ENCODE measurements around the gene FGGY. TPM values are rescaled to one million over a fixed set of nuclear protein-coding genes. Genes with fewer than 3 reads are reported as not detected.

The FGGY gene
- polyA plus RNA-seq, 4 donors = 5.7 to 24.3 (median 20.8) TPM

DNA sequence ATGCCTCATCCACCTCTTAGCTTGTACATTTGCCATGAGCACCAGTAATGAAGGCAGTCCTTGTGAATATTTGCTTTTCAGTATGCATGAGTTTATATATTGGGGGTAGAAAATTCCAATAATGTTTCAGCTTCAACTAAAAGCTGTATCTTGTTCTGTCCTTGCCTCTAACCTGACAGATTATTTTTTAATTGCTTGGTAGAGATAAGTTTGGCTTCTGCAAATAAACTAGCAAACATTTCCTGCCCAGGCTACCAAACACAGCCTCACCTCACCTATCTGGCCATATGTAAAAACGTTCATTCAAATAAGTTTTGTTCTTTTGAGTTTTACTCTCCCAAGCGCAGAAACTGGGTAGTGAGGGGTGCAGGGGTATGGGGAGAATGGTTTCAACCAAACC is 442.2 kb downstream of the FGGY start:
- no peak for DNase-seq (ENCODE audit: low read depth in 4 of 4, low spot score in 3 of 4)

DNA sequence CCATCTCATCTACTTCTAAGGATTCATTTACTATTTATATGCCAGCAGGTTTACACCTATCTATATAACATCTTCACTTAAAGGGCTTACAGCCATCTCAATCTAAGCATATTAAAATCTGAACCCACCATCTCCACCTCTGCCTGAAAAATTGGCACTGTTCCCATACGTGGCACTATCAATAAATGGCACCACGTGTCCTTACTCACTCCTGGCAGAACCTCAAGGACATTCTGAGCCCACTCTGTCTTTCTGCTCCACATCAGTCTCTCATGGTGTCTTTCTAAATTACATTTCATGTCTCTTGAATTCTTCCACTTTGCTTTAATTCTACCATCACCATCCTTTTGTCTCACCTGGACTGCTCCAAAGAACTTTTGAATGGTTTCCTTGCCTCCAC is 445.6 kb downstream of the FGGY start:
- no peak for DNase-seq (ENCODE audit: low read depth in 4 of 4, low spot score in 3 of 4)

DNA sequence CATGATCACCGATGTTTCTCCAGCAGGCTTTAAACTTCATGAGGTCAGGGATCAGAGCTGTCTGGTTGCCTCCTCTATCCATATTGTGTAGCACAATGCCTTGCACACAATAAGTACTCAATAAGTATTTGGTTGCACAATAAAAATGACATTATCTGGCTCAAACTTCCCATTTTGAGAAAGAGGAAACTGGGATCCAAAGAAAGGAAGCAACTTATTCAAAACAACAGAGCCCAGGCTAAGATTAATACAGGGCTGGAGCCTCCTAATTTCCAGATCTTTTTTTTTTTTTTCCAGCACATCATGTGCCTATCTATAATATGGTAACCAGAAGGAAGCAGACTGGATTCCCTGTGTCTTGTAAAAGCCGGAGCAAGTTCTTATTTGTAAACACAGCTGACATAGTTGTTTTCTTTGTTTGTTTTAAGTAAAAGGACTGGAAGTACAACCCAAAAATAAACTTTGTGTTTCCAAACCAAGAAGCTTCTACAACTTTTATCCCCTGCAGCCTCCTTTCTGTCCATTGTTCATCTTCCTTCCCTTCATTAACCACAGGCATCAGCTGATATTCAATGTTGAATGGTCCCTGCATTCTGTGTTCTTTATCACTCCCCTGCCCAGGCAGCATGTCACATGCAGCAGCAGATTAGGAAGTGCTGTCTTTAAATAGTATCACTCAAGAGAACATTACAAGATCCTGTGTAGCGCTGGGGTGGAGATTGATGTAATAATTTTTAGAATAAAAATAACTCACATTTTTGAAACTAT is 446.6 kb downstream of the FGGY start:
- DNase-seq (ENCODE audit: low read depth in 4 of 4, low spot score in 3 of 4) = no peak

DNA sequence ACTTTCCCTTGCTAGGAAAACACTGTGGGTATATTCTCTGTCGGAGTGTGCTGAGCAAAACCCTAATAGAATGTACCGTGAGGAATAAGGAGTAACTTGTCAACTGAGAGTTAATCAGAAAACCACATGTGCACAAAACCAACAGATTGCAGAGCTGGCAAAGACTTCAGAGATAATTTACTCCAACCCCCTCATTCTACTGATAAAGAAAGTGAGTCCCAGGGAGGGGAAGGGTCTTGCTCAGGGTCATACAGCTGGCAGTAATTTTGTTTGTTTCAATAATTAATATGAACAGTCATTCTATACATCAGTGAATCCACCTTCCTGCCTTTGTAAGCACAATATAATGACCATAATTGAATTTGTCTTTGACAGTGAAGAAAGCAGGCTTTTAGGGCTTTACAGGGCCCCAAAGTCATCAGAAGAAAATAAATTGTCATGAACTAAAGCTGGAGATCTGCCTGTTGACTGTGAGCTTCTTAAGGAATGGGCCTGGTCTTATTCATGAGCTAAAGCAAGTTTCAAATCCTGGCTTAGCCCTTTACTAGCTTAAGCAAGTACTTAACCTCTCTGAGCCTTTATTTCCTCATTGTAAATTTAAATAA is 450.6 kb downstream of the FGGY start:
- no peak for DNase-seq (ENCODE audit: low read depth in 4 of 4, low spot score in 3 of 4)

DNA sequence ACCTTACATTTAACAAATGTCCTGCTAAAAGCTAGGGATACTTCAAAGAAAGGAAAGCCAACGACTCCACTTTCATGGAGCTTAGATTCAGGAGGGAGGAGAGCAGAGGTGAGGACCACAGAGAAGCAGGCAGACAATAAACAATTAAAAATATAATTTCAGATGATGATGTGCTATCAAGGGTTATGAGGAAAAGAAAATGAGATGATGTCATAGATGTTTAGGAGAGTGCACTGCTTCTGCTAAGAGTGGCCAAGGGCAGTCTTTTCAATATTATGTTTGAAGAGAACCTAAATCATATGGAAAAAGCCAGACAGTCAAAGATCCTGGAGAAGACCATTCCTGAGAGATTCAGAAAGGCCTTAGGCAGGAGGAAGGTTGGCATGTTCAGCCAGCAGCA is 451.2 kb downstream of the FGGY start:
- no peak for DNase-seq (ENCODE audit: low read depth in 4 of 4, low spot score in 3 of 4)

- DNase-seq (ENCODE audit: low read depth in 4 of 4, low spot score in 3 of 4) = no peak
Observed at GRCh38 chr1:59750328-59751003, 453.6 kb downstream of the FGGY start.

GRCh38 chr1:59751004-59751395 is 454.1 kb downstream of the FGGY start:
- DNase-seq (ENCODE audit: low read depth in 4 of 4, low spot score in 3 of 4) = no peak

GRCh38 chr1:59751801-59752200 is 454.9 kb downstream of the FGGY start:
- no peak for DNase-seq (ENCODE audit: low read depth in 4 of 4, low spot score in 3 of 4)

GRCh38 chr1:59752556-59753414 is 455.9 kb downstream of the FGGY start:
- DNase-seq (ENCODE audit: low read depth in 4 of 4, low spot score in 3 of 4) = no peak

- DNase-seq (ENCODE audit: low read depth in 4 of 4, low spot score in 3 of 4) = no peak
Observed at GRCh38 chr1:59755069-59755685, 458.3 kb downstream of the FGGY start.

DNA sequence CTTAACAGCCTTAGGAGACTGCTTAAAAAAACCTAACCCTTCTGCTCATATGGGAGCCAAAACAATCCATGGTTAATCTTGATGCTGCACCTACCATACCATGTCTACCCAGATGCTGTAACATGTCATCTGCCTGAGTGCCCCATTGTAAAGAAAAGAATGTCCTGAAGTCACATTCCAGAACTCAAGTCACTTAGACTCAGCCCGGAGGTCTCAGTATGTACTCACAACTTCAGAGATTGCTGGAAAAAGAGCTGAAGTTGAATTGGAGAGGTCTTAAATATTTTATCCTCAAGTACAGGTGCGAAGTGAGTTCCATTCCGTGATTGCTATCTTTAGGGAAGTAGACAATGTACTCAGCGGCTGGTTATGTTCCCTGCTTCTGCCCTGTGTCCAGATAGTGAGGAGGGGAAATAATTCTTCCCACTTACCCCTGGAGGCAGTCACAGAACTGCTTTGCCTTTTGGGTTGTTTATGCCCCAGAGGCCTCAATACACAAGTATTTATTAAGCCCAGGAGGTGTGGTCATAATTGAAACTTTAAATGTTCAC is 460.4 kb downstream of the FGGY start:
- no peak for DNase-seq (ENCODE audit: low read depth in 4 of 4, low spot score in 3 of 4)

DNA sequence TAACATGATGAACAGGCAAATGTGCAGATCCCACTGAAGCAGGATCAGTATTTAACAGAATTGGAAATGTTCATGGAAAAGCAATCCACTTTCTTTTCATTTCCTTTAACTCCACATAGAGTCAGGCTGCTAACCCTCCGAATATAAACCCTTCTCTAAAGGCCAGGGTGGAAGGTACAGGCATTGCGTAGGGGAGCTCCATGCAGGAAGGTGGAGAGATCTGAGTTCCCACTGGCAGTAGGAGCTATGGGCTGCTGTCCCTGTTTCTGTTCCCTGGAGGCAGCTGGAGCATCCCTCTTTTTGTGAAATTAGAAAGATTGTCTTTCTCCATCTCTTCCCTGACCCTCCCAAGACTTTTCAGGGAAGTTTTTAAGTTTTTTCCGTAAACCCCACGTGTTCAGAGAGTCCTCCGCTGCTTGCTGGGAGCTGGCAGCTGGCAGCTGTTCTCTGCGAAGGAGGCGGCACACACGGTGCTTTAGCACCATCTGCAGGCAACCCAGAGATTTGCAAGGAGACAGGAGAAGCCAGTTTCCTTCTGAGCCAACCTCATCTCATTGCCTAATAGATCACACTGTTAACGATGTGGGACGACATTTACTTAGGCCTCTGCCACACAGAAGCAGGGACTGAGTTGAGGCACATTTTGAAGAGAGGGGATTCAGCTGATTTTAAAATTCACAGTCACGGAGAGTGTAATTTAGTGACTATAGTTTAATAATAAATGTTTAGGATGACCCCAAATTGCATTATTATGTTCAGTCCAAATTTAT is 462.4 kb downstream of the FGGY start:
- DNase-seq (ENCODE audit: low read depth in 4 of 4, low spot score in 3 of 4) = peak; percentile 64 to 75 (median 70)

GRCh38 chr1:59761443-59761842 is 464.5 kb downstream of the FGGY start:
- no peak for DNase-seq (ENCODE audit: low read depth in 4 of 4, low spot score in 3 of 4)

DNA sequence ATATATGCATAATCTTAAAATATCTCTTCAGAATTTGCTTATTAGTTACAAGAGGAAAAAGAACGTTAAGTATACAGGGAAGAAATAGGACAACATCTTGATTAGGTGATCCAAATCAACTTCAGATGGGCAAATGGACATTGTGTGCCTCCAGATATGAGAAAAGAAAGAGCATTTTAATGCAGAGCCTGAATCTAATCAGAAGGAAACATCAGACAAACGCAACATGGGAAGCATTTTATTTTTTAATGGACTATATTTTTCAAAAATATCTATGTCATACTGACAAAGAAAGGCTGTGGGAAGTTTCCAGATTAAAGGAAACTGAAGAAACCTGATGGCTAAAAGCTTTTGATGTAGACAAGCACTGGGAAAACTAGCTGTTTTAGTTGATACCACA is 466.5 kb downstream of the FGGY start:
- DNase-seq (ENCODE audit: low read depth in 4 of 4, low spot score in 3 of 4) = no peak

GRCh38 chr1:59765011-59765730 is 468.3 kb downstream of the FGGY start:
- DNase-seq (ENCODE audit: low read depth in 4 of 4, low spot score in 3 of 4) = no peak

DNA sequence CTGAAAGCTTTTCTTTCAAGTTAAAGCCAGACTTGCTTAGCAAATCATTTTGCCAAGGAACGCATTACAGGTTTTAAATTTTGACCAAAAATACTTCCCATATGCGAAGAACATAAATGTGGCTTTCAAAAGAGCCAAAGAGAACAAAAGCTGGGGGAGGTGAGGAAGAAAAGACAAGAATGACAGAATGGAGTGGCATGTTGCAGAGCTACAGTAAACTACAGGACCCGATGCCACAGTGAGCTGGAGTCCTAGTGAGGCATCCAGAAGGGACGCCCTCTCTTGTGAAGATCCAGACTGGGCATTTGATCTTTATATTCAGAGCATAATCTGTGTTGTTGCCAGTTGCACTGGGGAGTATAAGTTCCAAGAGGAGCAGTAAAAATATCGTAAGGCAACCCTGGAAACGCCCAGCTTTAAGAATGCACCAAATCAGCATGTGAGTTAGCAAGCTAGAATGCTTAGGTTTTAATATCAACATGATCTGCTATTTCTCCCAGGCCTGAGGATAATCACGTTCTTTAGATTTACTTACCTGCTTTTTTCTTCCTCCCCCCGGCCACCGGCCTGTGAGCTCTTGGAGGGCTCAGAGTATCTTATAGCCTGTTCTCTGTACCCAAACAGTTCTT is 469.4 kb downstream of the FGGY start:
- no peak for DNase-seq (ENCODE audit: low read depth in 4 of 4, low spot score in 3 of 4)

- DNase-seq (ENCODE audit: low read depth in 4 of 4, low spot score in 3 of 4) = no peak
Observed at GRCh38 chr1:59767119-59767518, 470.2 kb downstream of the FGGY start.
